Fibroblast of the conjunctiva (primary cell): ENCODE measurements around the gene CEP72.
"Not testable (repeated sequence)": the region's sequence is repeated elsewhere in the genome, so short reads cannot be mapped to it uniquely, and the experiment has no call there.

Source experiments
- DNase-seq: peaks from one replicate; pipeline ENCODE4 v3.0.0-alpha.2; 2010; ENCODE audit warnings: low read depth

The CEP72 gene

GRCh38 chr5:611731-612486 is at the start of gene CEP72:
Gene CEP72, plus strand, starts transcription at chr5:612340. Its CDS starts 22 bp downstream, at chr5:612362.
- peak; percentile 67 for DNase-seq

- no peak for DNase-seq
Measured at GRCh38 chr5:565782-566440, 46.2 kb upstream of the CEP72 start.

- DNase-seq = no peak
Measured at GRCh38 chr5:566636-567309, 45.4 kb upstream of the CEP72 start.

- no peak for DNase-seq
Measured at GRCh38 chr5:567664-568060, 44.5 kb upstream of the CEP72 start.

- DNase-seq = no peak
Measured at GRCh38 chr5:568061-568781, 43.9 kb upstream of the CEP72 start.

- DNase-seq = no peak
Measured at GRCh38 chr5:568809-569208, 43.3 kb upstream of the CEP72 start.

- no peak for DNase-seq
Measured at GRCh38 chr5:569358-569867, 42.7 kb upstream of the CEP72 start.

GRCh38 chr5:569868-570361 is 42.2 kb upstream of the CEP72 start:
- no peak for DNase-seq

- no peak for DNase-seq
Measured at GRCh38 chr5:570446-570845, 41.7 kb upstream of the CEP72 start.

GRCh38 chr5:570886-571285 is 41.3 kb upstream of the CEP72 start:
- DNase-seq = no peak

- no peak for DNase-seq
Measured at GRCh38 chr5:571791-572190, 40.3 kb upstream of the CEP72 start.

- DNase-seq = no peak
Measured at GRCh38 chr5:572398-573019, 39.6 kb upstream of the CEP72 start.

GRCh38 chr5:573206-573605 is 38.9 kb upstream of the CEP72 start:
- DNase-seq = no peak

GRCh38 chr5:573976-574375 is 38.2 kb upstream of the CEP72 start:
- DNase-seq = no peak

GRCh38 chr5:574906-575305 is 37.2 kb upstream of the CEP72 start:
- no peak for DNase-seq

- DNase-seq = no peak
Measured at GRCh38 chr5:575636-576035, 36.5 kb upstream of the CEP72 start.

- not testable (repeated sequence) for DNase-seq
Measured at GRCh38 chr5:577214-577613, 34.9 kb upstream of the CEP72 start.

- no peak for DNase-seq
Measured at GRCh38 chr5:577800-578199, 34.3 kb upstream of the CEP72 start.

- DNase-seq = no peak
Measured at GRCh38 chr5:579211-579610, 32.9 kb upstream of the CEP72 start.

GRCh38 chr5:579746-580366 is 32.3 kb upstream of the CEP72 start:
- no peak for DNase-seq

GRCh38 chr5:580436-580835 is 31.7 kb upstream of the CEP72 start:
- no peak for DNase-seq
